HCT116 (cell line): ENCODE data around the gene SH3GL2. TPM values are rescaled to one million over a fixed set of nuclear protein-coding genes. Genes with fewer than 3 reads are reported as not detected.
A peak's percentile ranks its signal among the peaks of the same experiment; 100 is the strongest.

ENCODE experiments used
- ATAC-seq: fragments of 200-7000 bp; cut with Tn5 transposase; 2 replicates; pipeline ENCODE4 v1.9.1; 2020; ENCODE audit warnings: mild to moderate bottlenecking, moderate library complexity
- BruUV-seq: library from RNA; stranded (reverse); fragments of 400-500 nt; replicated peaks from 2 replicates; lab custom pipeline; 2021; lab: Mats Ljungman, UMichigan
- CTCF ChIA-PET: fragments of 300-600 bp; sonication (Branson Sonifier 250); formaldehyde crosslinking; loops from one replicate; lab custom pipeline; 2021; ENCODE audit warnings: antibody characterized with exemption; lab: Charles Lee
- POLR2A ChIA-PET: fragments of 300-600, 350-600 bp; sonication (Branson Sonifier 250); formaldehyde crosslinking; loops from one replicate; lab custom pipeline; 2021; ENCODE audit warnings: antibody characterized with exemption; lab: Charles Lee
- RAD21 ChIA-PET, 2 experiments: fragments of 300-600 bp; sonication (Branson Sonifier 250); formaldehyde crosslinking; loops; one replicate each; lab custom pipeline; 2023; ENCODE audit warnings: low total read pairs in 2 of 2; ENCODE audit not compliant: uncharacterized antibody in 2 of 2, unreplicated experiment in 2 of 2, low non-redundant PET in 1 of 2; lab: Charles Lee
- DNase-seq: peaks from one replicate; pipeline ENCODE4 v3.0.0-alpha.2; 2010; ENCODE audit warnings: low read depth, low spot score
- H2AFZ ChIP-seq: fragments of 200-600 bp; shearing (Covaris generic), sonication (generic); 2 replicates; pipeline ENCODE4 v1.6.1; 2017; ENCODE audit warnings: low read depth, mixed run types, mixed read lengths, antibody characterized with exemption, low read length; ENCODE audit not compliant: poor library complexity, severe bottlenecking
- H3K27ac ChIP-seq: 2 replicates; pipeline ENCODE4 v1.5.1; 2012; ENCODE audit warnings: low read depth, low read length
- H3K27me3 ChIP-seq: fragments of 200-600 bp; sonication (generic); 2 replicates; pipeline ENCODE4 v1.6.1; 2016; ENCODE audit warnings: mixed run types, low read length, mixed read lengths; ENCODE audit not compliant: insufficient read depth
- H3K36me3 ChIP-seq, 2 experiments: fragments of 200-500 bp in 1 of 2; fragments of 200-600 bp in 1 of 2; sonication (Bioruptor generic) in 1 of 2; sonication (generic) in 1 of 2; 2 replicates each; pipeline versions ENCODE4 v1.5.1 to v1.6.1; 2014 to 2016; ENCODE audit warnings: low read length in 2 of 2, inconsistent platforms in 1 of 2, mixed read lengths in 1 of 2, mixed run types in 1 of 2; ENCODE audit not compliant: insufficient read depth in 2 of 2, control insufficient read depth in 1 of 2
- H3K4me1 ChIP-seq, 2 experiments: fragments of 200-600 bp in 1 of 2; sonication (generic) in 1 of 2; 2 replicates each; pipeline versions ENCODE4 v1.5.1 to v1.6.1; 2012 to 2017; ENCODE audit warnings: low read length in 2 of 2, inconsistent platforms in 1 of 2, mild to moderate bottlenecking in 1 of 2, mixed read lengths in 1 of 2, mixed run types in 1 of 2, moderate library complexity in 1 of 2; ENCODE audit not compliant: insufficient read depth in 2 of 2, control insufficient read depth in 1 of 2
- H3K4me2 ChIP-seq: fragments of 200-600 bp; sonication (generic); 2 replicates; pipeline ENCODE4 v1.6.1; 2017; ENCODE audit warnings: mixed run types, low read length, mixed read lengths
- H3K4me3 ChIP-seq, 2 experiments: fragments of 200-600 bp in 1 of 2; sonication (generic) in 1 of 2; replicated peaks in 1 of 2; 2 replicates each; pipeline ENCODE4 v1.5.1; 2011 to 2016; ENCODE audit warnings: low read length in 2 of 2, control low read depth in 1 of 2, low read depth in 1 of 2, mild to moderate bottlenecking in 1 of 2, mixed read lengths in 1 of 2, mixed run types in 1 of 2
- H3K79me2 ChIP-seq: fragments of 200-600 bp; sonication (generic); 2 replicates; pipeline ENCODE4 v1.6.1; 2017; ENCODE audit warnings: mild to moderate bottlenecking, mixed run types, low read length, moderate library complexity, mixed read lengths; ENCODE audit not compliant: insufficient read depth
- H3K9ac ChIP-seq: fragments of 200-600 bp; sonication (generic); 2 replicates; pipeline ENCODE4 v1.6.1; 2016; ENCODE audit warnings: low read length, mixed read lengths
- H3K9me2 ChIP-seq: fragments of 200-600 bp; sonication (generic), shearing (Covaris generic); 2 replicates; pipeline ENCODE4 v1.6.1; 2017; ENCODE audit warnings: mixed run types, mild to moderate bottlenecking, moderate library complexity; ENCODE audit not compliant: insufficient read depth
- H3K9me3 ChIP-seq, 2 experiments: fragments of 200-500 bp in 1 of 2; fragments of 200-600 bp in 1 of 2; sonication (Bioruptor generic) in 1 of 2; sonication (generic) in 1 of 2; 2 replicates each; pipeline ENCODE4 v1.6.1; 2014 to 2017; ENCODE audit warnings: low read length in 2 of 2, mixed read lengths in 2 of 2, inconsistent platforms in 1 of 2, low read depth in 1 of 2, mild to moderate bottlenecking in 1 of 2, mixed run types in 1 of 2, moderate library complexity in 1 of 2; ENCODE audit not compliant: control insufficient read depth in 1 of 2, insufficient read depth in 1 of 2
- H4K20me1 ChIP-seq: fragments of 200-600 bp; sonication (generic), shearing (Covaris generic); 2 replicates; pipeline ENCODE4 v1.6.1; 2017; ENCODE audit warnings: mixed run types, mild to moderate bottlenecking, moderate library complexity; ENCODE audit not compliant: insufficient read depth
- ELF1 ChIP-seq: IDR thresholded peaks from 2 replicates; pipeline ENCODE4 v1.6.1; 2012; ENCODE audit warnings: low read depth, borderline replicate concordance
- EZH2phosphoT487 ChIP-seq: fragments of 200-600 bp; IDR thresholded peaks from 2 replicates; pipeline ENCODE4 v1.6.1; 2018; ENCODE audit warnings: antibody characterized with exemption, borderline replicate concordance
- POLR2AphosphoS5 ChIP-seq: IDR thresholded peaks from 2 replicates; pipeline ENCODE4 v1.6.1; 2011; ENCODE audit warnings: mild to moderate bottlenecking, low read depth, low read length, moderate library complexity
- RAD21 ChIP-seq: IDR thresholded peaks from 2 replicates; pipeline ENCODE4 v1.6.1; 2012; ENCODE audit warnings: low read depth, mild to moderate bottlenecking
- TCF7L2 ChIP-seq: IDR thresholded peaks from 2 replicates; pipeline ENCODE4 v1.7.0; 2011; ENCODE audit warnings: borderline replicate concordance, inconsistent platforms; ENCODE audit not compliant: insufficient read depth, insufficient read length; ENCODE audit errors: extremely low read depth
- ZFX ChIP-seq: fragments of 450-650 bp; IDR thresholded peaks from 2 replicates; pipeline ENCODE4 v1.6.1; 2017
- intact Hi-C: fragments of 100-400 bp; cut with micrococcal nuclease; formaldehyde crosslinking; loops from 2 replicates; pipeline ENCODE4 v1.10.0; 2022
- total RNA-seq: library from RNA; stranded (reverse); gene quantifications from one replicate; pipeline ENCODE4 v1.2.1, GENCODE V29; 2021; ENCODE audit not compliant: unreplicated experiment
- TF ChIP-seq, protein P1 (sequence below), 3 experiments: fragments of 200-600 bp in 1 of 3; sonication (generic) in 1 of 3; IDR thresholded peaks in 2 of 3; conservative IDR thresholded peaks in 1 of 3; 2 replicates each; pipeline ENCODE4 v1.5.1; 2012 to 2017; ENCODE audit warnings: low read depth in 2 of 3, low read length in 2 of 3, antibody characterized with exemption in 1 of 3, borderline replicate concordance in 1 of 3, control low read depth in 1 of 3, mild to moderate bottlenecking in 1 of 3, mixed read lengths in 1 of 3, mixed run types in 1 of 3, moderate library complexity in 1 of 3; ENCODE audit not compliant: insufficient read depth in 1 of 3
- TF ChIP-seq, protein P2 (sequence below): IDR thresholded peaks from 2 replicates; pipeline ENCODE4 v1.6.1; 2012

SH3GL2 gene
- total RNA-seq, 1 experiment from 2014 or later, result not detected

DNA sequence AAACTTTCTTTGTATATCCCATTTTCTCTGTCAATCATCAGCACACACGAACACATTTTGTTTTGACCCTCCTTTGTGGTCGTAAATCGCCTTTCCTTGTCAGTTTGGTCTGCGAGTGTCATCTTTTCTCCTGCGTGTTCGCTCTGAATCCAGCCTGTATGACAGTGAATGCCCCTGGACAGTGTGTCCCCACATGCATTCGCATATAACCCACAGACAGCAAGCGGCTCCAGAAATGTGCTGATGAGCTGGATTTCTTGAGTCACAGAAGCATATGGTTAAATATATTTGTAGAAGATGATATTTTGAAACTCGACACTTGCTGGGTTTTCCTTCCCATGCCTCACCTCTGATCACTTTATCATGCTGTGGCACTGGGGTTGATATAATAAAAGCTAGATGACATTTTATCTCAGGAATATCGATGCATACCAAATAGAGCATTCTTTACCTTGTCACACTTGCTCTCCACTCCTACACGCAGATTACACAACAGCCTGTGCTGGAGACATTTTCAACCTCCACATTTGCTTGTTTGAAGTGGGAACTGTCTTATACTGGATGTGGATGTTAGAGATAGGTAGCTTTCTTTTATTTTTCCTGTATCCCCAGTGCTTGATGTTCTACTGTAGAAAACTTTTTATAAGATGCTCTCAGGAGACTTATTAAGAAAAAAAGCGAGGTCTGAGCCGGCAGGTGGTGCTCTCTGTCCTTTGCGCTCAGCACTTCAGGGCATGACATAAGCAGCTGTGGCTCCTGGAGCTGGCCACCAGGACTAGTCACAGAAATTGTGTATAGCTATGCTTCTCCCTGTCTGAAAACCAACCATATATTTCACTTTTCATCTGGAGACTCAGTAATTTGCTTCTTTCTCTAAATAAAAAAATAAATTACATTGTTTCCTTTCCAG is 215.1 kb downstream of the SH3GL2 start:
- BruUV-seq, result no TSS peak
- Histone ChIP-seq H3K4me2 (no peak overlapping the region), H3K9ac (no peak overlapping the region), H3K27me3 (no peaks in the 10 kb centered on the region), H3K9me3 (no peaks in the 10 kb centered on the region; a peak in 1 of 4 replicates), H3K36me3 (no peaks in the 10 kb centered on the region), H3K9me2 (no peaks in the 10 kb centered on the region), H3K27ac (no peak overlapping the region), H3K4me1 (no peaks in the 10 kb centered on the region), H4K20me1 (no peaks in the 10 kb centered on the region), H3K4me3 (no peak overlapping the region), H2AFZ (no peak overlapping the region), H3K79me2 (no peaks in the 10 kb centered on the region)
- DNase-seq, result peak; percentile 6
- ChIA-PET POLR2A (no interaction called here), CTCF (interaction anchor here (1.2 to 1.3 kb wide), 2 partner anchors 9 to 11 kb away, joined by 3 read pairs; no protein-coding TSS in a partner anchor), RAD21 (no interaction called here)
- intact Hi-C loops, result no loop called here
- TF ChIP-seq, protein P1, sequence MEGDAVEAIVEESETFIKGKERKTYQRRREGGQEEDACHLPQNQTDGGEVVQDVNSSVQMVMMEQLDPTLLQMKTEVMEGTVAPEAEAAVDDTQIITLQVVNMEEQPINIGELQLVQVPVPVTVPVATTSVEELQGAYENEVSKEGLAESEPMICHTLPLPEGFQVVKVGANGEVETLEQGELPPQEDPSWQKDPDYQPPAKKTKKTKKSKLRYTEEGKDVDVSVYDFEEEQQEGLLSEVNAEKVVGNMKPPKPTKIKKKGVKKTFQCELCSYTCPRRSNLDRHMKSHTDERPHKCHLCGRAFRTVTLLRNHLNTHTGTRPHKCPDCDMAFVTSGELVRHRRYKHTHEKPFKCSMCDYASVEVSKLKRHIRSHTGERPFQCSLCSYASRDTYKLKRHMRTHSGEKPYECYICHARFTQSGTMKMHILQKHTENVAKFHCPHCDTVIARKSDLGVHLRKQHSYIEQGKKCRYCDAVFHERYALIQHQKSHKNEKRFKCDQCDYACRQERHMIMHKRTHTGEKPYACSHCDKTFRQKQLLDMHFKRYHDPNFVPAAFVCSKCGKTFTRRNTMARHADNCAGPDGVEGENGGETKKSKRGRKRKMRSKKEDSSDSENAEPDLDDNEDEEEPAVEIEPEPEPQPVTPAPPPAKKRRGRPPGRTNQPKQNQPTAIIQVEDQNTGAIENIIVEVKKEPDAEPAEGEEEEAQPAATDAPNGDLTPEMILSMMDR (IDR thresholded peaks at IDR 0.05 in 2 of 3, conservative IDR thresholded peaks at IDR 0.05 in 1 of 3; ENCODE audit: borderline replicate concordance in 1 of 3, insufficient read depth in 1 of 3, low read depth in 2 of 3, low read length in 2 of 3), result peak in 2 of 3 experiments; percentile 35 to 39; a peak in 3 of 6 replicates
- TF ChIP-seq TCF7L2 (no peak), POLR2AphosphoS5 (no peak), EZH2phosphoT487 (no peak), ZFX (no peak), ELF1 (no peak), RAD21 (peak; percentile 16; the same call in 1 of the 2 replicates)
- TF ChIP-seq, protein P2, sequence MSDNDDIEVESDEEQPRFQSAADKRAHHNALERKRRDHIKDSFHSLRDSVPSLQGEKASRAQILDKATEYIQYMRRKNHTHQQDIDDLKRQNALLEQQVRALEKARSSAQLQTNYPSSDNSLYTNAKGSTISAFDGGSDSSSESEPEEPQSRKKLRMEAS, result no peak
- ATAC-seq, result peak; percentile 59; the same call in 1 of the 2 replicates
